ENCODE measurements around the gene RNF157.

The RNF157 gene

GRCh38 chr17:76196675-76197074 is 43.6 kb downstream of the RNF157 start:
- Histone ChIP-seq H3K27me3 (ENCODE audit: insufficient read depth, poor library complexity, severe bottlenecking) (no peaks in the 10 kb centered on the region), H3K27ac (replicated peaks) (no peak overlapping the region), H3K4me3 (replicated peaks; ENCODE audit: insufficient read depth, low read length) (no peak overlapping the region)
- DNase-seq (ENCODE audit: low read depth in 1 of 2, low spot score in 1 of 2): no peak
- TF ChIP-seq REST (IDR thresholded peaks at IDR 0.05; ENCODE audit: insufficient replicate concordance, low read depth) (no peak), GABPA (IDR thresholded peaks at IDR 0.05; ENCODE audit: low read depth) (no peak), CTCF (IDR thresholded peaks at IDR 0.05; ENCODE audit: insufficient read depth, low read length) (no peak), POLR2AphosphoS5 (IDR thresholded peaks at IDR 0.05; ENCODE audit: low read depth) (no peak), SPI1 (IDR thresholded peaks at IDR 0.05; ENCODE audit: borderline replicate concordance, low read depth) (no peak)

- TF ChIP-seq REST (IDR thresholded peaks at IDR 0.05; ENCODE audit: insufficient replicate concordance, low read depth): no peak
- no peak for TF ChIP-seq POLR2AphosphoS5 (IDR thresholded peaks at IDR 0.05; ENCODE audit: low read depth)
- no peak for TF ChIP-seq GABPA (IDR thresholded peaks at IDR 0.05; ENCODE audit: low read depth)
- TF ChIP-seq SPI1 (IDR thresholded peaks at IDR 0.05; ENCODE audit: borderline replicate concordance, low read depth): no peak
- no peak for TF ChIP-seq CTCF (IDR thresholded peaks at IDR 0.05; ENCODE audit: insufficient read depth, low read length)
Measured at GRCh38 chr17:76195281-76196096, 44.8 kb downstream of the RNF157 start.

DNA sequence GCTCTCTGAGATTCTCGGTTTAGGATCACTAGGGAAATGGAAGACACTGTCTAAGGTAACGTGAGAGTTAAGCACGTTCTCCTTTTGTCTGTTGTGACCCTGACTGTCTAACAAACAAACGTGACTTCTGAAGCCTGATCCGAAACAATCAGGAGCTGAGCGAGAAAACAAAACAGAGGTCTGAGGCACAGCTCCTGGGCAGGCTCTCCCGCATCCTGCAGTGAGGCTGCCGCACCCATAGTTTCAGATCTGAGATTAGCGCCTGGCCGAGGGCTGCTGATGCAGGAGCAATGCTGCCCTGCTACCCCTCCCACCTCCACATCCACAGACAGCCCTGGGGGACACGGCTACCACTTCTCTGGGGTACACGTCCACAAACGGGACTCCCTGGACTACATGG is 46.7 kb downstream of the RNF157 start:
- Histone ChIP-seq H3K4me3 (replicated peaks; ENCODE audit: insufficient read depth, low read length) (no peak overlapping the region), H3K27ac (replicated peaks) (no peak overlapping the region), H3K27me3 (ENCODE audit: insufficient read depth, poor library complexity, severe bottlenecking) (no peaks in the 10 kb centered on the region)
- TF ChIP-seq CTCF (IDR thresholded peaks at IDR 0.05; ENCODE audit: insufficient read depth, low read length): no peak
- TF ChIP-seq SPI1 (IDR thresholded peaks at IDR 0.05; ENCODE audit: borderline replicate concordance, low read depth): no peak
- TF ChIP-seq POLR2AphosphoS5 (IDR thresholded peaks at IDR 0.05; ENCODE audit: low read depth): no peak
- TF ChIP-seq GABPA (IDR thresholded peaks at IDR 0.05; ENCODE audit: low read depth): no peak
- TF ChIP-seq REST (IDR thresholded peaks at IDR 0.05; ENCODE audit: insufficient replicate concordance, low read depth): no peak
- no peak for DNase-seq (ENCODE audit: low read depth in 1 of 2, low spot score in 1 of 2)

More at GRCh38 chr17:76195281-76196096, 44.8 kb downstream of the RNF157 start:
- DNase-seq (ENCODE audit: low read depth in 1 of 2, low spot score in 1 of 2): no peak
- Histone ChIP-seq H3K4me3 (replicated peaks; ENCODE audit: insufficient read depth, low read length) (no peak overlapping the region), H3K27ac (replicated peaks) (no peak overlapping the region), H3K27me3 (ENCODE audit: insufficient read depth, poor library complexity, severe bottlenecking) (no peaks in the 10 kb centered on the region)

Data from HL-60 (cell line).